ENCODE results near the gene CACNA1C. TPM values are rescaled to one million over a fixed set of nuclear protein-coding genes. Genes with fewer than 3 reads are reported as not detected.

Gene CACNA1C
- total RNA-seq, 4 donors from 2014 or later = 1.4 to 3.7 (median 2.2) TPM

DNA sequence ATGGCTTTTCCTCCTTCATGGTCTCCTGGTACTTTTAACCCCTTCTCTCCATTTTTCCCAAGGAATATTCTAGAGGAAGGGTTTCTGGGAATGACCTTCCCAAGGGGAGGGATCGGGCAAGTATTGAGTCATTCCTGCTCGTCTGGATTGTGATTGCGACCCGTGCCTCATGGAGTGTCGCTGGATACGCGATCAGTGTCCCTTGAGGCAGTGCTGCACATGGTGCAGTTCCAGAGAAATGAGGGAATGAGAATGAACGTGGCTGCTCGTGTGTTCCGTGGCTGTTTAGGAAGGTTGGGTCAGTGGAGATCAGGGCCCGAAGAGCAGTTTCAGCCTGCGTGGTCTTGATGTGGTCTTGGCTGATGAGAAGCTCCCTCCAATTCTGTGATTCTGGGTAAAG lies 234.4 kb downstream of the CACNA1C start:
- peaks cover 4% of the 10 kb centered on the region for H3K27me3 ChIP-seq
- no peaks in the 10 kb centered on the region for H3K9me3 ChIP-seq
- no peak overlapping the region for H3K4me3 ChIP-seq
- 36% methylated on average over 12 of the region's 12 CpGs for WGBS
- peaks cover 46% of the 10 kb centered on the region for H3K4me1 ChIP-seq
- H3K36me3 ChIP-seq = no peaks in the 10 kb centered on the region
- no peak for DNase-seq (ENCODE audit: low spot score in 2 of 2)
- H3K27ac ChIP-seq = peak overlapping the region; percentile 20
- TF ChIP-seq, protein P1, sequence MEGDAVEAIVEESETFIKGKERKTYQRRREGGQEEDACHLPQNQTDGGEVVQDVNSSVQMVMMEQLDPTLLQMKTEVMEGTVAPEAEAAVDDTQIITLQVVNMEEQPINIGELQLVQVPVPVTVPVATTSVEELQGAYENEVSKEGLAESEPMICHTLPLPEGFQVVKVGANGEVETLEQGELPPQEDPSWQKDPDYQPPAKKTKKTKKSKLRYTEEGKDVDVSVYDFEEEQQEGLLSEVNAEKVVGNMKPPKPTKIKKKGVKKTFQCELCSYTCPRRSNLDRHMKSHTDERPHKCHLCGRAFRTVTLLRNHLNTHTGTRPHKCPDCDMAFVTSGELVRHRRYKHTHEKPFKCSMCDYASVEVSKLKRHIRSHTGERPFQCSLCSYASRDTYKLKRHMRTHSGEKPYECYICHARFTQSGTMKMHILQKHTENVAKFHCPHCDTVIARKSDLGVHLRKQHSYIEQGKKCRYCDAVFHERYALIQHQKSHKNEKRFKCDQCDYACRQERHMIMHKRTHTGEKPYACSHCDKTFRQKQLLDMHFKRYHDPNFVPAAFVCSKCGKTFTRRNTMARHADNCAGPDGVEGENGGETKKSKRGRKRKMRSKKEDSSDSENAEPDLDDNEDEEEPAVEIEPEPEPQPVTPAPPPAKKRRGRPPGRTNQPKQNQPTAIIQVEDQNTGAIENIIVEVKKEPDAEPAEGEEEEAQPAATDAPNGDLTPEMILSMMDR (IDR thresholded peaks at IDR 0.05) = no peak
- TF ChIP-seq EP300 (IDR thresholded peaks at IDR 0.05) = no peak
- peak in 1 of 3 donors; percentile 26 for TF ChIP-seq POLR2AphosphoS5 (IDR thresholded peaks at IDR 0.05)
- no peak for TF ChIP-seq POLR2A (IDR thresholded peaks at IDR 0.05)

DNA sequence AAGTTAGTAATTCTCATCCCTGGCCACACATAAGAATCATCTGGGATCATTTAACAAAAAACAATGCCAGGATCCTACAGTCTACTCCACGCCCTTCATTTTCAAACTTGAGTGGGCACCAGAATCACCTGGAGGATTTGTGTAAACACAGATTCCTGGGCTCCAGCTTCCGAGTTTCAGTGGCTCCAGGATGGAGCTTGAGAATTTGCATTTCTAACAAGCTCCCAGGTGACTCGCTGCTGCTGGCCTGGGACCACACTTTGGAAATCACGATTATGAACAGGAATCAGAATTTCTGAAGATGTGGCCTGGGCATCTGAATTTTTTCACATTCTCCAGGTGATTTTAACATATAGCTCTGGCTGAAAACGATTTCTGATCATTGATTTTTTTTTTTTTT lies 234.8 kb downstream of the CACNA1C start:
- peaks cover 46% of the 10 kb centered on the region for H3K4me1 ChIP-seq

DNA sequence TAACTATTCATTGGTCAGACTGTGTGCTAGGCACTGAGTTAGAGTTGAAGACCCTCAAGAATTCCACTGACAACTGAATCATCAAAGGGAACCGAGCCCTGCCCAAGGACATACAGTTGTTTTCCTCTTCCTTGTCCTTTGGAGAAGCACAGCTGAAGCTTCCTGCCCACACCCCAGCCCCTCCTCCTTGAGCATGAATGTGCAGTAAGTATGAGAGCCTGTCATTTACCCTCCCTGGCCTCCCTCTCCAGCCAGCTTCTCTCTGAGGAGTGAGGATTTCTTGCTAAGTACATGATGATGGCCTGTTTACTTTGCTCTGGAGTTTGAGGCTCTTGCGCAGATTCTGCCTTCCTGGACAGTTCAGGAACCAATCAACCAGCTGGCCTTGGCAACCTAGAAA lies 235.2 kb downstream of the CACNA1C start:
- Histone ChIP-seq H3K4me3 (no peak overlapping the region), H3K4me1 (peaks cover 46% of the 10 kb centered on the region), H3K36me3 (no peaks in the 10 kb centered on the region), H3K9me3 (no peaks in the 10 kb centered on the region), H3K27ac (no peak overlapping the region), H3K27me3 (peaks cover 4% of the 10 kb centered on the region)
- TF ChIP-seq EP300 (IDR thresholded peaks at IDR 0.05) (no peak), POLR2AphosphoS5 (IDR thresholded peaks at IDR 0.05) (no peak)
- TF ChIP-seq, protein P1 (IDR thresholded peaks at IDR 0.05) = no peak
- 61% methylated on average over 2 of the region's 2 CpGs for WGBS
- DNase-seq (ENCODE audit: low spot score in 2 of 2) = no peak

More for the DNA sequence above, 234.8 kb downstream of the CACNA1C start:
- 58% methylated on average over 5 of the region's 5 CpGs for WGBS
- no peak for TF ChIP-seq POLR2A (IDR thresholded peaks at IDR 0.05)
- TF ChIP-seq, protein P1 (IDR thresholded peaks at IDR 0.05) = no peak
- TF ChIP-seq POLR2AphosphoS5 (IDR thresholded peaks at IDR 0.05) = no peak
- TF ChIP-seq EP300 (IDR thresholded peaks at IDR 0.05) = no peak
- no peak overlapping the region for H3K4me3 ChIP-seq
- no peaks in the 10 kb centered on the region for H3K36me3 ChIP-seq
- peaks cover 4% of the 10 kb centered on the region for H3K27me3 ChIP-seq
- DNase-seq (ENCODE audit: low spot score in 2 of 2) = no peak
- H3K9me3 ChIP-seq = no peaks in the 10 kb centered on the region
- peak overlapping the region; percentile 20 for H3K27ac ChIP-seq

DNA sequence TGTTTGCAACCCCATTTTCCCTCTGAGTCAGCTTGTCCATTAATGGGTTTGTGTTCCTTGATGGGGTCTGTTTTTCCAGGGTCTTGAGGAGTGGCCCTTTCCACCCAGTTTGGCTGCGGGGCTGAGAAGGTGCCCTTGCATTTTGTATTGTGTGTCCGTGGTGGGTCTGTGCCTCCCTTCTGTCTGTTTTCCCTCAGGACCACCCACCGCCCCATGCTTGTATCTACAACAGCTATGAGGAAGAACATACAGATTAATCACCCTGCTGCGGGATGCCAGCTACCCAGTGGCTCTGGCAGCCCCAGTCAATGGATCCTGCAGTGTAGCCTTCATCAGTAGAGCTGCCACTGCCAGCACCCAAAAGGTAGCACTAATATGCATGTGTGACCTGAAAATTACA lies 235.7 kb downstream of the CACNA1C start:
- Histone ChIP-seq H3K27ac (no peak overlapping the region), H3K4me1 (peaks cover 43% of the 10 kb centered on the region)

DNA sequence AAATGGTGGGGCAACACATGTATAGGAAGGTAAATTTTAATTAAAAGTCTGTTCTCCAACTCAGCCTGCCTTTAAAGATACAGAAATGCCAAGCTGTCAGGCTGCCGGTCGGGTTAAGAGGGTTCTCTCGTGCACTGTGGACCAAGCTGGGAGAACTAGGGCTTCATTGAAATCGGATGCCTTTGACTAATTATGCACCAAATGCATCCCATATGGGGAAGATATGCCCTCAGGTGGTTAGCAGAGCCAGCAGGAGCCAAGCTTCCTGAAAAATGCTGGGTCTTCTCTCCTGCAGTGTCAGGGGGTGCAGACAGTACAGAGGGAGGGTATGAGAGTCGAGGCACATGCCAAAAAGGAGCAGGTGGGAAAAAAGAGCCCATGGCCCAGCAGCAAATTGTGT lies 236.1 kb downstream of the CACNA1C start:
- 70% methylated on average over 5 of the region's 5 CpGs for whole genome bisulfite sequencing
- Histone ChIP-seq H3K4me3 (no peak overlapping the region), H3K36me3 (no peaks in the 10 kb centered on the region), H3K27me3 (peaks cover 4% of the 10 kb centered on the region), H3K4me1 (peaks cover 39% of the 10 kb centered on the region), H3K27ac (no peak overlapping the region), H3K9me3 (no peaks in the 10 kb centered on the region)
- no peak for DNase-seq (ENCODE audit: low spot score in 2 of 2)
- no peak for TF ChIP-seq POLR2A (IDR thresholded peaks at IDR 0.05)
- no peak for TF ChIP-seq POLR2AphosphoS5 (IDR thresholded peaks at IDR 0.05)
- TF ChIP-seq EP300 (IDR thresholded peaks at IDR 0.05) = no peak
- TF ChIP-seq, protein P1 (IDR thresholded peaks at IDR 0.05) = no peak

More for the DNA sequence above, 235.7 kb downstream of the CACNA1C start:
- no peak overlapping the region for H3K4me3 ChIP-seq
- TF ChIP-seq POLR2AphosphoS5 (IDR thresholded peaks at IDR 0.05) (no peak), POLR2A (IDR thresholded peaks at IDR 0.05) (no peak), EP300 (IDR thresholded peaks at IDR 0.05) (no peak)
- TF ChIP-seq, protein P1 (IDR thresholded peaks at IDR 0.05) = no peak
- peaks cover 4% of the 10 kb centered on the region for H3K27me3 ChIP-seq
- no peaks in the 10 kb centered on the region for H3K36me3 ChIP-seq
- WGBS = 100% methylated on average over 4 of the region's 4 CpGs
- DNase-seq (ENCODE audit: low spot score in 2 of 2) = peak in 1 of 2 donors; percentile 45
- H3K9me3 ChIP-seq = no peaks in the 10 kb centered on the region

Measured in suprapubic skin (tissue), 4 donors.